ENCODE measurements around the gene ACOT7. TPM values are rescaled to one million over a fixed set of nuclear protein-coding genes. Genes with fewer than 3 reads are reported as not detected.
"Not testable (repeated sequence)": the region's sequence is repeated elsewhere in the genome, so short reads cannot be mapped to it uniquely, and the experiment has no call there.

Gene ACOT7
- total and polyA plus RNA-seq, 10 donors: 10.6 to 31.5 (median 20.3) TPM

DNA sequence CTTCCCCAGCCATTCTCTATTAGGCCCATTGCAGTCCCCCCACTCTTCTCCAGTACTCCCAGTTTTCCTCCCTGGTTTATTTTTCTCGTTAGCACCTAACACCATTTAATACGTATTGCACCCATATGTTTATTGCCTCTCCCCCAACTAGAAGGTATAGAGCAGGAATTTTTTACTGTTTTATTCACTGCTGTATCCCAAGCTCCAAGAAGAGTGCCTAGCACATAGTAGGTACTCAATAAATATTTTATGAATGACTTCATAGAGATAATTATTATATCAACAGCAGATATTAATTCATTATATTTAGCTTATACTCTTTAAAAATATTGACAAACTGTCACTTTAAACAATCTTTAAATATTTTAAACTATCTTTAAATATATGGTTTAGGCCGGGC is 5.7 kb upstream of the ACOT7 start:
- no peak for TF ChIP-seq CTCF (IDR thresholded peaks at IDR 0.05 in 8 of 11, conservative IDR thresholded peaks at IDR 0.05 in 3 of 11)
- TF ChIP-seq POLR2AphosphoS5 (IDR thresholded peaks at IDR 0.05): no peak
- no peak for DNase-seq
- no peak overlapping the region for H3K4me3 ChIP-seq
- no peaks in the 10 kb centered on the region for H3K9me3 ChIP-seq
- no peaks in the 10 kb centered on the region for H3K27me3 ChIP-seq (replicated peaks in 1 of 7)
- intact Hi-C loops (cut with DNase I; ENCODE audit: low total_unique reads): no loop called here
- WGBS, 5 donors: 92 to 96% (median 92%) methylated on average over 3 of the region's 3 CpGs
- peaks cover 0 to 46% (median 18%) of the 10 kb centered on the region in 6 donors for H3K4me1 ChIP-seq
- H3K27ac ChIP-seq: no peak overlapping the region
- no peaks in the 10 kb centered on the region for H3K36me3 ChIP-seq

- no peaks in the 10 kb centered on the region for H3K27me3 ChIP-seq (replicated peaks in 1 of 7)
- WGBS, 5 donors: 57 to 78% (median 74%) methylated on average over 10 of the region's 10 CpGs
- H3K27ac ChIP-seq: peak overlapping the region; percentile 5 to 66 (median 47)
- H3K36me3 ChIP-seq: no peaks in the 10 kb centered on the region
- no peak overlapping the region for H3K4me3 ChIP-seq
- intact Hi-C loops (cut with DNase I; ENCODE audit: low total_unique reads): no loop called here
- peak in 2 of 3 donors; percentile 52 to 64 for TF ChIP-seq POLR2AphosphoS5 (IDR thresholded peaks at IDR 0.05)
- TF ChIP-seq CTCF (IDR thresholded peaks at IDR 0.05 in 8 of 11, conservative IDR thresholded peaks at IDR 0.05 in 3 of 11): no peak
- no peaks in the 10 kb centered on the region for H3K9me3 ChIP-seq
- peaks cover 0 to 51% (median 23%) of the 10 kb centered on the region in 6 donors for H3K4me1 ChIP-seq
- peak; percentile 75 for DNase-seq
Measured at GRCh38 chr1:6397844-6398441, 4.4 kb upstream of the ACOT7 start.

- TF ChIP-seq POLR2AphosphoS5 (IDR thresholded peaks at IDR 0.05) (no peak), CTCF (IDR thresholded peaks at IDR 0.05 in 8 of 11, conservative IDR thresholded peaks at IDR 0.05 in 3 of 11) (no peak), POLR2A (IDR thresholded peaks at IDR 0.05) (no peak)
- Histone ChIP-seq H3K4me1 (peaks cover 5 to 61% (median 29%) of the 10 kb centered on the region in 6 donors), H3K4me3 (no peak overlapping the region), H3K36me3 (no peaks in the 10 kb centered on the region), H3K27me3 (replicated peaks in 1 of 7) (peaks cover 0 to 9% (median 0%) of the 10 kb centered on the region in 7 donors), H3K9me3 (no peaks in the 10 kb centered on the region), H3K27ac (peak overlapping the region in 7 of 8 donors; percentile 13 to 66 (median 48))
- intact Hi-C loops (cut with DNase I; ENCODE audit: low total_unique reads): no loop called here
- no peak for DNase-seq
Measured at GRCh38 chr1:6396998-6397397, 3.4 kb upstream of the ACOT7 start.

- H3K9me3 ChIP-seq; intact Hi-C loops (cut with DNase I; ENCODE audit: low total_unique reads); H3K4me3 ChIP-seq; H3K27ac ChIP-seq; H3K36me3 ChIP-seq: not testable (repeated sequence)
- peak; percentile 76 for DNase-seq
- Histone ChIP-seq H3K4me1 (peaks cover 9 to 61% (median 38%) of the 10 kb centered on the region in 6 donors), H3K27me3 (replicated peaks in 1 of 7) (peaks cover 0 to 19% (median 0%) of the 10 kb centered on the region in 7 donors)
- WGBS, 5 donors: 94 to 98% (median 95%) methylated on average over 28 to 34 of the region's 34 CpGs
Measured at GRCh38 chr1:6395781-6396244, 2.2 kb upstream of the ACOT7 start.

DNA sequence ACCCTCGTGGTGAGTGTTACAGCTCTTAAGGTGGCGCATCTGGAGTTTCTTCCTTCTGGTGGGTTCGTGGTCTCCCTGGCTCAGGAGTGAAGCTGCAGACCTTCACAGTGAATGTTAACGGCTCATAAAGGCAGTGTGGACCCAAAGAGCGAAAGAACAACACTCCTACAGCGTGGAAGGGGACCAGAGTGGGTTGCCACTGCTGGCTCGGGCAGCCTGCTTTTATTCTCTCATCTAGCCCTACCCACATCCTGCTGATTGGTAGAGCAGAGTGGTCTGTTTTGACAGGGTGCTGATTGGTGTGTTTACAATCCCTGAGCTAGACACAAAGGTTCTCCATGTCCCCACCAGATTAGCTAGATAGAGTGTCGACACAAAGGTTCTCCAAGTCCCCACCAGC is 1.6 kb upstream of the ACOT7 start:
- DNase-seq; H3K36me3 ChIP-seq; intact Hi-C loops (cut with DNase I; ENCODE audit: low total_unique reads); H3K4me3 ChIP-seq; H3K9me3 ChIP-seq: not testable (repeated sequence)
- Histone ChIP-seq H3K27me3 (replicated peaks in 1 of 7) (peaks cover 0 to 19% (median 0%) of the 10 kb centered on the region in 7 donors), H3K4me1 (peaks cover 9 to 60% (median 38%) of the 10 kb centered on the region in 6 donors), H3K27ac (peak overlapping the region in 2 of 8 donors; percentile 4 to 98)
- WGBS, 5 donors: 75 to 87% (median 79%) methylated on average over 7 to 8 of the region's 8 CpGs
